SK-N-SH treated with all-trans-retinoic acid at 6 μM for 48 hours (cell line): ENCODE measurements around the gene NOX5.

Experiments used
- CSDC2 ChIP-seq: fragments of 250-450 bp; sonication (Bioruptor Pico); IDR thresholded peaks from 2 replicates; pipeline ENCODE4 v1.5.0; 2020; ENCODE audit warnings: mild to moderate bottlenecking, moderate library complexity
- ESRRG ChIP-seq: fragments of 250-450 bp; sonication (Bioruptor Pico); IDR thresholded peaks from 2 replicates; pipeline ENCODE4 v1.6.1; 2021; ENCODE audit warnings: mild to moderate bottlenecking
- GLIS3 ChIP-seq: fragments of 250-450 bp; sonication (Bioruptor Pico); IDR thresholded peaks from 2 replicates; pipeline ENCODE4 v1.5.0; 2020; ENCODE audit warnings: mild to moderate bottlenecking, moderate library complexity
- ISL1 ChIP-seq: fragments of 250-450 bp; sonication (Bioruptor Pico); IDR thresholded peaks from 2 replicates; pipeline ENCODE4 v2.1.2; 2022; ENCODE audit warnings: mild to moderate bottlenecking, moderate library complexity
- RARB ChIP-seq: fragments of 250-450 bp; sonication (Bioruptor Pico); IDR thresholded peaks from 2 replicates; pipeline ENCODE4 v1.8.0; 2021; ENCODE audit warnings: mild to moderate bottlenecking, moderate library complexity
- TOX ChIP-seq: fragments of 250-450 bp; sonication (Bioruptor Pico); IDR thresholded peaks from 2 replicates; pipeline ENCODE4 v1.8.0; 2021; ENCODE audit warnings: mild to moderate bottlenecking, moderate library complexity, borderline replicate concordance
- ZC3H10 ChIP-seq: fragments of 250-450 bp; sonication (Bioruptor Pico); IDR thresholded peaks from 2 replicates; pipeline ENCODE4 v1.5.1; 2021; ENCODE audit warnings: mild to moderate bottlenecking, moderate library complexity
- ZFP3 ChIP-seq: fragments of 250-450 bp; sonication (Bioruptor Pico); IDR thresholded peaks from 2 replicates; pipeline ENCODE4 v1.5.0; 2020; ENCODE audit warnings: mild to moderate bottlenecking, moderate library complexity
- ZNF565 ChIP-seq: fragments of 450-650 bp; formaldehyde crosslinking; conservative IDR thresholded peaks from 2 replicates; pipeline ENCODE4 v1.5.0; 2020; ENCODE audit warnings: low read depth, mild to moderate bottlenecking, moderate library complexity
- ZNF8 ChIP-seq: fragments of 450-650 bp; formaldehyde crosslinking; IDR thresholded peaks from 2 replicates; pipeline ENCODE4 v1.5.0; 2020; ENCODE audit warnings: mild to moderate bottlenecking, moderate library complexity
- TF ChIP-seq, protein P1 (sequence below): fragments of 250-450 bp; sonication (Bioruptor Pico); IDR thresholded peaks from 2 replicates; pipeline ENCODE4 v1.8.0; 2020; ENCODE audit warnings: mild to moderate bottlenecking, moderate library complexity, borderline replicate concordance
- TF ChIP-seq, protein P2 (sequence below): fragments of 250-450 bp; sonication (Bioruptor Pico); IDR thresholded peaks from 2 replicates; pipeline ENCODE4 v1.5.1; 2020; ENCODE audit warnings: low read depth, mild to moderate bottlenecking, moderate library complexity
- TF ChIP-seq, protein P3 (sequence below): fragments of 250-450 bp; sonication (Bioruptor Pico); IDR thresholded peaks from 2 replicates; pipeline ENCODE4 v1.5.0; 2020; ENCODE audit warnings: mild to moderate bottlenecking, moderate library complexity
- TF ChIP-seq, protein P4 (sequence below): fragments of 250-450 bp; sonication (Bioruptor Pico); IDR thresholded peaks from 2 replicates; pipeline ENCODE4 v1.5.1; 2021; ENCODE audit warnings: mild to moderate bottlenecking, moderate library complexity

DNA sequence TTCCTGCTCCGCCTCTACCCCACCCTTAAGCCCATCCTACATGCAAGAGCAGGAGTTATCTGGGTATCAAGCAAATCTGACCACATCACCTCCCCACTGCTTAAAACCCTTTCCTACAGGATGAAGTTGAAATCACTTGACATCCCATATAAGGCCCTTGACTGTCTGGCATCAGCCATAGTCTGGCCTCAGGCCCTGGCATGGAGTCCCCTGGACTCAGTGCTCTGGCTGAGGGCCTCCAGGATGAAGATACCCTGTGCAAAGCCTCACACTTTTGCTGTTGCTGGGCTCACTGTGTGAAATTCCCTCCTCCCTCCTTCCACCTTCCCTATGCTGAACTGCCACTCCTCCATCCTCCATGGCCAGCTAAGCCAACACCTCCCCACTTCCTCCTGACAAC is 80.8 kb downstream of the NOX5 start:
- TF ChIP-seq ZNF8 (CRISPR knock-in tag): no peak
- TF ChIP-seq ISL1: no peak
- no peak for TF ChIP-seq RARB (CRISPR knock-in tag)
- TF ChIP-seq, protein P1, sequence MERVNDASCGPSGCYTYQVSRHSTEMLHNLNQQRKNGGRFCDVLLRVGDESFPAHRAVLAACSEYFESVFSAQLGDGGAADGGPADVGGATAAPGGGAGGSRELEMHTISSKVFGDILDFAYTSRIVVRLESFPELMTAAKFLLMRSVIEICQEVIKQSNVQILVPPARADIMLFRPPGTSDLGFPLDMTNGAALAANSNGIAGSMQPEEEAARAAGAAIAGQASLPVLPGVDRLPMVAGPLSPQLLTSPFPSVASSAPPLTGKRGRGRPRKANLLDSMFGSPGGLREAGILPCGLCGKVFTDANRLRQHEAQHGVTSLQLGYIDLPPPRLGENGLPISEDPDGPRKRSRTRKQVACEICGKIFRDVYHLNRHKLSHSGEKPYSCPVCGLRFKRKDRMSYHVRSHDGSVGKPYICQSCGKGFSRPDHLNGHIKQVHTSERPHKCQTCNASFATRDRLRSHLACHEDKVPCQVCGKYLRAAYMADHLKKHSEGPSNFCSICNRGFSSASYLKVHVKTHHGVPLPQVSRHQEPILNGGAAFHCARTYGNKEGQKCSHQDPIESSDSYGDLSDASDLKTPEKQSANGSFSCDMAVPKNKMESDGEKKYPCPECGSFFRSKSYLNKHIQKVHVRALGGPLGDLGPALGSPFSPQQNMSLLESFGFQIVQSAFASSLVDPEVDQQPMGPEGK (CRISPR knock-in tag): no peak
- TF ChIP-seq ESRRG (CRISPR knock-in tag): no peak
- no peak for TF ChIP-seq CSDC2 (CRISPR knock-in tag)
- no peak for TF ChIP-seq TOX (CRISPR knock-in tag)
- no peak for TF ChIP-seq ZC3H10 (CRISPR knock-in tag)
- TF ChIP-seq, protein P2, sequence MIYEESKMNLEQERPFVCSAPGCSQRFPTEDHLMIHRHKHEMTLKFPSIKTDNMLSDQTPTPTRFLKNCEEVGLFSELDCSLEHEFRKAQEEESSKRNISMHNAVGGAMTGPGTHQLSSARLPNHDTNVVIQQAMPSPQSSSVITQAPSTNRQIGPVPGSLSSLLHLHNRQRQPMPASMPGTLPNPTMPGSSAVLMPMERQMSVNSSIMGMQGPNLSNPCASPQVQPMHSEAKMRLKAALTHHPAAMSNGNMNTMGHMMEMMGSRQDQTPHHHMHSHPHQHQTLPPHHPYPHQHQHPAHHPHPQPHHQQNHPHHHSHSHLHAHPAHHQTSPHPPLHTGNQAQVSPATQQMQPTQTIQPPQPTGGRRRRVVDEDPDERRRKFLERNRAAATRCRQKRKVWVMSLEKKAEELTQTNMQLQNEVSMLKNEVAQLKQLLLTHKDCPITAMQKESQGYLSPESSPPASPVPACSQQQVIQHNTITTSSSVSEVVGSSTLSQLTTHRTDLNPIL: no peak
- no peak for TF ChIP-seq ZFP3
- TF ChIP-seq ZNF565 (CRISPR knock-in tag): no peak
- TF ChIP-seq GLIS3: no peak
- TF ChIP-seq, protein P3, sequence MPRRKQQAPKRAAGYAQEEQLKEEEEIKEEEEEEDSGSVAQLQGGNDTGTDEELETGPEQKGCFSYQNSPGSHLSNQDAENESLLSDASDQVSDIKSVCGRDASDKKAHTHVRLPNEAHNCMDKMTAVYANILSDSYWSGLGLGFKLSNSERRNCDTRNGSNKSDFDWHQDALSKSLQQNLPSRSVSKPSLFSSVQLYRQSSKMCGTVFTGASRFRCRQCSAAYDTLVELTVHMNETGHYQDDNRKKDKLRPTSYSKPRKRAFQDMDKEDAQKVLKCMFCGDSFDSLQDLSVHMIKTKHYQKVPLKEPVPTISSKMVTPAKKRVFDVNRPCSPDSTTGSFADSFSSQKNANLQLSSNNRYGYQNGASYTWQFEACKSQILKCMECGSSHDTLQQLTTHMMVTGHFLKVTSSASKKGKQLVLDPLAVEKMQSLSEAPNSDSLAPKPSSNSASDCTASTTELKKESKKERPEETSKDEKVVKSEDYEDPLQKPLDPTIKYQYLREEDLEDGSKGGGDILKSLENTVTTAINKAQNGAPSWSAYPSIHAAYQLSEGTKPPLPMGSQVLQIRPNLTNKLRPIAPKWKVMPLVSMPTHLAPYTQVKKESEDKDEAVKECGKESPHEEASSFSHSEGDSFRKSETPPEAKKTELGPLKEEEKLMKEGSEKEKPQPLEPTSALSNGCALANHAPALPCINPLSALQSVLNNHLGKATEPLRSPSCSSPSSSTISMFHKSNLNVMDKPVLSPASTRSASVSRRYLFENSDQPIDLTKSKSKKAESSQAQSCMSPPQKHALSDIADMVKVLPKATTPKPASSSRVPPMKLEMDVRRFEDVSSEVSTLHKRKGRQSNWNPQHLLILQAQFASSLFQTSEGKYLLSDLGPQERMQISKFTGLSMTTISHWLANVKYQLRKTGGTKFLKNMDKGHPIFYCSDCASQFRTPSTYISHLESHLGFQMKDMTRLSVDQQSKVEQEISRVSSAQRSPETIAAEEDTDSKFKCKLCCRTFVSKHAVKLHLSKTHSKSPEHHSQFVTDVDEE: no peak
- TF ChIP-seq, protein P4, sequence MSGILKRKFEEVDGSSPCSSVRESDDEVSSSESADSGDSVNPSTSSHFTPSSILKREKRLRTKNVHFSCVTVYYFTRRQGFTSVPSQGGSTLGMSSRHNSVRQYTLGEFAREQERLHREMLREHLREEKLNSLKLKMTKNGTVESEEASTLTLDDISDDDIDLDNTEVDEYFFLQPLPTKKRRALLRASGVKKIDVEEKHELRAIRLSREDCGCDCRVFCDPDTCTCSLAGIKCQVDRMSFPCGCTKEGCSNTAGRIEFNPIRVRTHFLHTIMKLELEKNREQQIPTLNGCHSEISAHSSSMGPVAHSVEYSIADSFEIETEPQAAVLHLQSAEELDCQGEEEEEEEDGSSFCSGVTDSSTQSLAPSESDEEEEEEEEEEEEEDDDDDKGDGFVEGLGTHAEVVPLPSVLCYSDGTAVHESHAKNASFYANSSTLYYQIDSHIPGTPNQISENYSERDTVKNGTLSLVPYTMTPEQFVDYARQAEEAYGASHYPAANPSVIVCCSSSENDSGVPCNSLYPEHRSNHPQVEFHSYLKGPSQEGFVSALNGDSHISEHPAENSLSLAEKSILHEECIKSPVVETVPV (CRISPR knock-in tag): no peak
